ENCODE data around the gene RGMA. TPM values are rescaled to one million over a fixed set of nuclear protein-coding genes. Genes with fewer than 3 reads are reported as not detected.

RGMA gene
- total RNA-seq, 5 donors from 2014 or later (not counting 1 experiment from before 2014, with no cell fraction given): 0.15 to 0.44 (median 0.23) TPM; not detected in 2

GRCh38 chr15:93127286-93127685 lies 38.3 kb upstream of the RGMA start:
- Mint-ChIP-seq H3K36me3 (no peaks in the 10 kb centered on the region), H3K4me3 (no peak overlapping the region), H3K4me1 (no peaks in the 10 kb centered on the region), H3K27ac (no peak overlapping the region), H3K27me3 (peaks cover 0 to 1% of the 10 kb centered on the region in 2 donors), H3K9me3 (no peaks in the 10 kb centered on the region)
- ATAC-seq (replicated peaks in 1 of 4) (no peak), DNase-seq (no peak)
- WGBS (ENCODE audit: insufficient coverage): 81% methylated on average over 6 of the region's 6 CpGs
- ChIA-PET POLR2A (interaction anchor here in 1 of 2 donors (0.5 kb wide), 1 partner anchor 44 kb away, joined by 3 read pairs; no protein-coding TSS in a partner anchor), CTCF (interaction anchor here (0.7 to 1.0 kb wide), 2 partner anchors 10 to 40 kb away, joined by 3 to 4 read pairs; no protein-coding TSS in a partner anchor)
- H3K4me1 ChIP-seq (ENCODE audit: control insufficient read depth in 1 of 2, extremely low read depth in 1 of 2, insufficient read depth in 2 of 2, low read length in 2 of 2): no peaks in the 10 kb centered on the region
- H3K27me3 ChIP-seq (replicated peaks in 1 of 2; ENCODE audit: control insufficient read depth in 2 of 2, extremely low read depth in 1 of 2, insufficient read depth in 2 of 2, low read length in 1 of 2): no peaks in the 10 kb centered on the region
- H3K36me3 ChIP-seq (ENCODE audit: control insufficient read depth in 2 of 2, extremely low read depth in 1 of 2, insufficient read depth in 1 of 2, low read length in 1 of 2): no peaks in the 10 kb centered on the region
- no peak overlapping the region for H3K27ac ChIP-seq (ENCODE audit: low read length)
- H3K4me3 ChIP-seq (ENCODE audit: control insufficient read depth in 1 of 2, extremely low read depth in 1 of 2, low read length in 1 of 2): no peak overlapping the region
- no peaks in the 10 kb centered on the region for H3K9me3 ChIP-seq

- DNase-seq: no peak
- 83% methylated on average over 7 of the region's 8 CpGs for WGBS (ENCODE audit: insufficient coverage)
- POLR2A ChIA-PET: no interaction called here
These were observed 37.6 kb upstream of the RGMA start for GRCh38 chr15:93126599-93126998.

GRCh38 chr15:93126148-93126547 lies 37.1 kb upstream of the RGMA start:
- no peak overlapping the region for H3K27ac Mint-ChIP-seq
- WGBS (ENCODE audit: insufficient coverage): 100% methylated on average over 2 of the region's 3 CpGs
- H3K4me1 Mint-ChIP-seq: no peaks in the 10 kb centered on the region
- no peaks in the 10 kb centered on the region for H3K4me1 ChIP-seq (ENCODE audit: control insufficient read depth in 1 of 2, extremely low read depth in 1 of 2, insufficient read depth in 2 of 2, low read length in 2 of 2)
- peaks cover 0 to 3% of the 10 kb centered on the region in 2 donors for H3K27me3 Mint-ChIP-seq
- CTCF ChIA-PET: interaction anchor here (0.5 to 1.0 kb wide), 2 partner anchors 12 to 1294 kb away, joined by 3 read pairs; no protein-coding TSS in a partner anchor
- H3K27me3 ChIP-seq (replicated peaks in 1 of 2; ENCODE audit: control insufficient read depth in 2 of 2, extremely low read depth in 1 of 2, insufficient read depth in 2 of 2, low read length in 1 of 2): no peaks in the 10 kb centered on the region
- POLR2A ChIA-PET: no interaction called here
- DNase-seq (no peak), ATAC-seq (replicated peaks in 1 of 4) (no peak)
- H3K27ac ChIP-seq (ENCODE audit: low read length): no peak overlapping the region
- H3K9me3 Mint-ChIP-seq: no peaks in the 10 kb centered on the region
- H3K36me3 ChIP-seq (ENCODE audit: control insufficient read depth in 2 of 2, extremely low read depth in 1 of 2, insufficient read depth in 1 of 2, low read length in 1 of 2): no peaks in the 10 kb centered on the region
- H3K4me3 Mint-ChIP-seq: no peak overlapping the region
- H3K36me3 Mint-ChIP-seq: no peaks in the 10 kb centered on the region
- no peaks in the 10 kb centered on the region for H3K9me3 ChIP-seq
- H3K4me3 ChIP-seq (ENCODE audit: control insufficient read depth in 1 of 2, extremely low read depth in 1 of 2, low read length in 1 of 2): no peak overlapping the region

More at GRCh38 chr15:93126599-93126998, 37.6 kb upstream of the RGMA start:
- H3K9me3 ChIP-seq: no peaks in the 10 kb centered on the region
- H3K4me3 Mint-ChIP-seq: no peak overlapping the region
- H3K27ac ChIP-seq (ENCODE audit: low read length): no peak overlapping the region
- ATAC-seq (replicated peaks in 1 of 4): no peak
- no peaks in the 10 kb centered on the region for H3K36me3 Mint-ChIP-seq
- H3K27me3 Mint-ChIP-seq: peaks cover 0 to 3% of the 10 kb centered on the region in 2 donors
- CTCF ChIA-PET: interaction anchor here in 1 of 2 donors (1.0 kb wide), 1 partner anchor 11 kb away, joined by 3 read pairs; no protein-coding TSS in a partner anchor
- no peaks in the 10 kb centered on the region for H3K4me1 ChIP-seq (ENCODE audit: control insufficient read depth in 1 of 2, extremely low read depth in 1 of 2, insufficient read depth in 2 of 2, low read length in 2 of 2)
- no peak overlapping the region for H3K4me3 ChIP-seq (ENCODE audit: control insufficient read depth in 1 of 2, extremely low read depth in 1 of 2, low read length in 1 of 2)
- no peaks in the 10 kb centered on the region for H3K4me1 Mint-ChIP-seq
- no peaks in the 10 kb centered on the region for H3K27me3 ChIP-seq (replicated peaks in 1 of 2; ENCODE audit: control insufficient read depth in 2 of 2, extremely low read depth in 1 of 2, insufficient read depth in 2 of 2, low read length in 1 of 2)
- no peaks in the 10 kb centered on the region for H3K9me3 Mint-ChIP-seq
- H3K36me3 ChIP-seq (ENCODE audit: control insufficient read depth in 2 of 2, extremely low read depth in 1 of 2, insufficient read depth in 1 of 2, low read length in 1 of 2): no peaks in the 10 kb centered on the region
- no peak overlapping the region for H3K27ac Mint-ChIP-seq

GRCh38 chr15:93124126-93124525 lies 35.1 kb upstream of the RGMA start:
- no peaks in the 10 kb centered on the region for H3K9me3 Mint-ChIP-seq
- WGBS (ENCODE audit: insufficient coverage): 100% methylated on average over 1 of the region's 4 CpGs
- ATAC-seq (replicated peaks in 1 of 4): no peak
- CTCF ChIA-PET: interaction anchor here in 1 of 2 donors (0.6 kb wide), 1 partner anchor 37 kb away, joined by 6 read pairs; no protein-coding TSS in a partner anchor
- POLR2A ChIA-PET: interaction anchor here in 1 of 2 donors (0.7 kb wide), 1 partner anchor 333 kb away, joined by 4 read pairs; no protein-coding TSS in a partner anchor
- H3K27ac Mint-ChIP-seq: no peak overlapping the region
- no peaks in the 10 kb centered on the region for H3K36me3 Mint-ChIP-seq
- Histone ChIP-seq H3K9me3 (no peaks in the 10 kb centered on the region), H3K4me3 (ENCODE audit: control insufficient read depth in 1 of 2, extremely low read depth in 1 of 2, low read length in 1 of 2) (no peak overlapping the region), H3K4me1 (ENCODE audit: control insufficient read depth in 1 of 2, extremely low read depth in 1 of 2, insufficient read depth in 2 of 2, low read length in 2 of 2) (no peaks in the 10 kb centered on the region), H3K27ac (ENCODE audit: low read length) (no peak overlapping the region), H3K36me3 (ENCODE audit: control insufficient read depth in 2 of 2, extremely low read depth in 1 of 2, insufficient read depth in 1 of 2, low read length in 1 of 2) (no peaks in the 10 kb centered on the region), H3K27me3 (replicated peaks in 1 of 2; ENCODE audit: control insufficient read depth in 2 of 2, extremely low read depth in 1 of 2, insufficient read depth in 2 of 2, low read length in 1 of 2) (no peaks in the 10 kb centered on the region)
- no peak for DNase-seq
- no peak overlapping the region for H3K4me3 Mint-ChIP-seq
- no peaks in the 10 kb centered on the region for H3K4me1 Mint-ChIP-seq
- H3K27me3 Mint-ChIP-seq: peaks cover 3 to 6% of the 10 kb centered on the region in 2 donors

GRCh38 chr15:93121973-93122910 lies 33.2 kb upstream of the RGMA start:
- Histone ChIP-seq H3K9me3 (no peaks in the 10 kb centered on the region), H3K36me3 (ENCODE audit: control insufficient read depth in 2 of 2, extremely low read depth in 1 of 2, insufficient read depth in 1 of 2, low read length in 1 of 2) (no peaks in the 10 kb centered on the region), H3K4me1 (ENCODE audit: control insufficient read depth in 1 of 2, extremely low read depth in 1 of 2, insufficient read depth in 2 of 2, low read length in 2 of 2) (no peaks in the 10 kb centered on the region), H3K4me3 (ENCODE audit: control insufficient read depth in 1 of 2, extremely low read depth in 1 of 2, low read length in 1 of 2) (no peak overlapping the region), H3K27me3 (replicated peaks in 1 of 2; ENCODE audit: control insufficient read depth in 2 of 2, extremely low read depth in 1 of 2, insufficient read depth in 2 of 2, low read length in 1 of 2) (peaks cover 0 to 6% of the 10 kb centered on the region in 2 experiments), H3K27ac (ENCODE audit: low read length) (no peak overlapping the region)
- Mint-ChIP-seq H3K27ac (no peak overlapping the region), H3K4me1 (peaks cover 0 to 2% (median 0%) of the 10 kb centered on the region in 3 donors), H3K4me3 (no peak overlapping the region), H3K27me3 (peaks cover 11 to 14% of the 10 kb centered on the region in 2 donors), H3K36me3 (no peaks in the 10 kb centered on the region), H3K9me3 (no peaks in the 10 kb centered on the region)
- WGBS (ENCODE audit: insufficient coverage): 95% methylated on average over 9 of the region's 20 CpGs
- CTCF ChIA-PET: no interaction called here
- POLR2A ChIA-PET: interaction anchor here in 1 of 2 donors (0.6 kb wide), 1 partner anchor 755 kb away, joined by 4 read pairs; no protein-coding TSS in a partner anchor
- DNase-seq (no peak), ATAC-seq (replicated peaks in 1 of 4) (no peak)

GRCh38 chr15:93121107-93121506 lies 32.1 kb upstream of the RGMA start:
- peaks cover 17 to 18% of the 10 kb centered on the region in 2 donors for H3K27me3 Mint-ChIP-seq
- Histone ChIP-seq H3K4me1 (ENCODE audit: control insufficient read depth in 1 of 2, extremely low read depth in 1 of 2, insufficient read depth in 2 of 2, low read length in 2 of 2) (no peaks in the 10 kb centered on the region), H3K27ac (ENCODE audit: low read length) (no peak overlapping the region), H3K27me3 (replicated peaks in 1 of 2; ENCODE audit: control insufficient read depth in 2 of 2, extremely low read depth in 1 of 2, insufficient read depth in 2 of 2, low read length in 1 of 2) (peaks cover 0 to 9% of the 10 kb centered on the region in 2 experiments), H3K4me3 (ENCODE audit: control insufficient read depth in 1 of 2, extremely low read depth in 1 of 2, low read length in 1 of 2) (no peak overlapping the region), H3K9me3 (no peaks in the 10 kb centered on the region), H3K36me3 (ENCODE audit: control insufficient read depth in 2 of 2, extremely low read depth in 1 of 2, insufficient read depth in 1 of 2, low read length in 1 of 2) (no peaks in the 10 kb centered on the region)
- ChIA-PET POLR2A (no interaction called here), CTCF (no interaction called here)
- H3K36me3 Mint-ChIP-seq: no peaks in the 10 kb centered on the region
- H3K27ac Mint-ChIP-seq: no peak overlapping the region
- ATAC-seq (replicated peaks in 1 of 4) (no peak), DNase-seq (no peak)
- H3K4me3 Mint-ChIP-seq: no peak overlapping the region
- H3K9me3 Mint-ChIP-seq: no peaks in the 10 kb centered on the region
- H3K4me1 Mint-ChIP-seq: peaks cover 0 to 2% (median 0%) of the 10 kb centered on the region in 3 donors
- WGBS (ENCODE audit: insufficient coverage): 92% methylated on average over 3 of the region's 5 CpGs

Measured in T-cell (primary cell).